Thoracic aorta (tissue), 2 donors: ENCODE measurements around the gene IGF2R. TPM values are rescaled to one million over a fixed set of nuclear protein-coding genes. Genes with fewer than 3 reads are reported as not detected.
"Not testable (repeated sequence)": the region's sequence is repeated elsewhere in the genome, so short reads cannot be mapped to it uniquely, and the experiment has no call there.

Experiments
- ATAC-seq: fragments of 150-250 bp; one replicate; pipeline ENCODE4 v1.8.0; 2017; ENCODE audit warnings: low read depth; ENCODE audit not compliant: insufficient number of reproducible peaks, low FRiP score
- DNase-seq: peaks from one replicate; pipeline ENCODE4 v3.0.0-alpha.2; 2020; ENCODE audit warnings: low spot score
- H3K27ac ChIP-seq, 2 donors: fragments of 200-600 bp; sonication (generic); 1 replicate in 1 of 2; 2 replicates in 1 of 2; pipeline ENCODE4 v1.5.1; 2016; ENCODE audit warnings: mild to moderate bottlenecking in 2 of 2, moderate library complexity in 2 of 2
- H3K27me3 ChIP-seq: fragments of 200-600 bp; sonication (generic); replicated peaks from 2 replicates; pipeline ENCODE4 v1.6.0; 2016; ENCODE audit warnings: mild to moderate bottlenecking; ENCODE audit not compliant: insufficient read depth
- H3K36me3 ChIP-seq: fragments of 200-600 bp; sonication (generic); one replicate; pipeline ENCODE4 v1.5.1; 2016
- H3K4me1 ChIP-seq, 2 donors: fragments of 200-600 bp; sonication (generic); 1 replicate in 1 of 2; 2 replicates in 1 of 2; pipeline versions ENCODE4 v1.5.1 to v1.6.0; 2016; ENCODE audit warnings: low read depth in 2 of 2, mild to moderate bottlenecking in 1 of 2; ENCODE audit not compliant: control insufficient read depth in 1 of 2
- H3K4me3 ChIP-seq: fragments of 200-600 bp; sonication (generic); 2 replicates; pipeline ENCODE4 v1.5.1; 2016; ENCODE audit warnings: mild to moderate bottlenecking
- H3K9me3 ChIP-seq: fragments of 200-600 bp; sonication (generic); 2 replicates; pipeline ENCODE4 v1.5.1; 2016
- total RNA-seq, 2 donors: library from RNA; depleted of rRNA; stranded (reverse); fragments of >200 nt; gene quantifications; one replicate each; pipeline versions ENCODE4 v1.1.0 to v1.2.3, GENCODE V29; 2016
- TF ChIP-seq, protein P1 (sequence below): fragments of 200-600 bp; sonication (generic); IDR thresholded peaks from one replicate; pipeline ENCODE4 v1.5.1; 2019; ENCODE audit warnings: antibody characterized with exemption

The IGF2R gene, protein sequence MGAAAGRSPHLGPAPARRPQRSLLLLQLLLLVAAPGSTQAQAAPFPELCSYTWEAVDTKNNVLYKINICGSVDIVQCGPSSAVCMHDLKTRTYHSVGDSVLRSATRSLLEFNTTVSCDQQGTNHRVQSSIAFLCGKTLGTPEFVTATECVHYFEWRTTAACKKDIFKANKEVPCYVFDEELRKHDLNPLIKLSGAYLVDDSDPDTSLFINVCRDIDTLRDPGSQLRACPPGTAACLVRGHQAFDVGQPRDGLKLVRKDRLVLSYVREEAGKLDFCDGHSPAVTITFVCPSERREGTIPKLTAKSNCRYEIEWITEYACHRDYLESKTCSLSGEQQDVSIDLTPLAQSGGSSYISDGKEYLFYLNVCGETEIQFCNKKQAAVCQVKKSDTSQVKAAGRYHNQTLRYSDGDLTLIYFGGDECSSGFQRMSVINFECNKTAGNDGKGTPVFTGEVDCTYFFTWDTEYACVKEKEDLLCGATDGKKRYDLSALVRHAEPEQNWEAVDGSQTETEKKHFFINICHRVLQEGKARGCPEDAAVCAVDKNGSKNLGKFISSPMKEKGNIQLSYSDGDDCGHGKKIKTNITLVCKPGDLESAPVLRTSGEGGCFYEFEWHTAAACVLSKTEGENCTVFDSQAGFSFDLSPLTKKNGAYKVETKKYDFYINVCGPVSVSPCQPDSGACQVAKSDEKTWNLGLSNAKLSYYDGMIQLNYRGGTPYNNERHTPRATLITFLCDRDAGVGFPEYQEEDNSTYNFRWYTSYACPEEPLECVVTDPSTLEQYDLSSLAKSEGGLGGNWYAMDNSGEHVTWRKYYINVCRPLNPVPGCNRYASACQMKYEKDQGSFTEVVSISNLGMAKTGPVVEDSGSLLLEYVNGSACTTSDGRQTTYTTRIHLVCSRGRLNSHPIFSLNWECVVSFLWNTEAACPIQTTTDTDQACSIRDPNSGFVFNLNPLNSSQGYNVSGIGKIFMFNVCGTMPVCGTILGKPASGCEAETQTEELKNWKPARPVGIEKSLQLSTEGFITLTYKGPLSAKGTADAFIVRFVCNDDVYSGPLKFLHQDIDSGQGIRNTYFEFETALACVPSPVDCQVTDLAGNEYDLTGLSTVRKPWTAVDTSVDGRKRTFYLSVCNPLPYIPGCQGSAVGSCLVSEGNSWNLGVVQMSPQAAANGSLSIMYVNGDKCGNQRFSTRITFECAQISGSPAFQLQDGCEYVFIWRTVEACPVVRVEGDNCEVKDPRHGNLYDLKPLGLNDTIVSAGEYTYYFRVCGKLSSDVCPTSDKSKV (N-terminal part only)
- total RNA-seq, result 10 to 100 TPM; 82.2 to 88.4 TPM

DNA sequence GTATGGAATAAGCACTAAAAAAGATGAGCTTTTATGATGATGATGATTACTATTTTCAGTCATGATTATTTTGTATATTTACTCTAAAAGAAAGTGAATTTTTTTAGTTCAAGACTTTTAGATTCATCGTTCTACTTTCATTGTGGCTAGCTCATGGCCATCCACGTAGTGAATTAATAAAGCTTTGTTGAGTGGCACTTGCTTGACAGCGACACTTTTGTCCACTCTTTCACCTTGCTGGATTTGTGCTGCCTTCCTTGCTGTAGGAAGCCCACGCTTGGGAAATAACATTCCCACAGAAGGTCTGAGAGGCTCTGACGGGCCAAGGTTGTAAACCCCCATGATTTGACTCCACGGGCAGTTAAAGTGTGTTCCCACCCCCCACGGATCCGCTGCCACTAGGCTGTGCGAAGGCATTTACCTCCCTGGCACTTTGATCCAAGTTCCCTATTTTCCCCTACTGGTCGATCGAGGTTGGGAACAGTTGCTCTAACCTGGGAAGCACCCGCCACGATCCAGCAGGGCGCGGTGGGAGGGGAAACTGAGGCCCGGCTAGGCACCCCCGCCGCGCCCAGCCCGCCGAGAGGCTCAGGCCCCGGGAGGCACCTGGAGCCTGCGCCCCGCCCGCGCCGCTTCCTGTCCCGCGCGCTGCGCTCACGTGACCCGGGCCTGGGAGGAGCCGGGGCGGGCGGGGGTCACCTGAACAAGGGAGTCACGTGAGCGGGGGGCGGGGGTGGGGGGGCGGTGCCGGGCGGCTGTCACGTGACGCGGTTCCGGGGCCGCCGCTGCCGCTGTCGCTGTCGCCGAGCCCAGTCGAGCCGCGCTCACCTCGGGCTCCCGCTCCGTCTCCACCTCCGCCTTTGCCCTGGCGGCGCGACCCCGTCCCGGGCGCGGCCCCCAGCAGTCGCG lies at the start of gene IGF2R:
IGF2R (plus strand) TSS at position 788 of the 909 bp plus-strand sequence. CDS start 165 bp downstream, outside the sequence.
- Histone ChIP-seq H3K27me3 (no peaks in the 10 kb centered on the region), H3K4me1 (peaks cover 14 to 36% of the 10 kb centered on the region in 2 donors), H3K4me3 (peak within 1 kb of the TSS; percentile 96), H3K27ac (peak within 1 kb of the TSS; percentile 80 to 85), H3K36me3 (no peaks in the 10 kb centered on the region), H3K9me3 (no peaks in the 10 kb centered on the region)
- DNase-seq (peak; percentile 85), ATAC-seq (peak; percentile 76)
- TF ChIP-seq, protein P1, sequence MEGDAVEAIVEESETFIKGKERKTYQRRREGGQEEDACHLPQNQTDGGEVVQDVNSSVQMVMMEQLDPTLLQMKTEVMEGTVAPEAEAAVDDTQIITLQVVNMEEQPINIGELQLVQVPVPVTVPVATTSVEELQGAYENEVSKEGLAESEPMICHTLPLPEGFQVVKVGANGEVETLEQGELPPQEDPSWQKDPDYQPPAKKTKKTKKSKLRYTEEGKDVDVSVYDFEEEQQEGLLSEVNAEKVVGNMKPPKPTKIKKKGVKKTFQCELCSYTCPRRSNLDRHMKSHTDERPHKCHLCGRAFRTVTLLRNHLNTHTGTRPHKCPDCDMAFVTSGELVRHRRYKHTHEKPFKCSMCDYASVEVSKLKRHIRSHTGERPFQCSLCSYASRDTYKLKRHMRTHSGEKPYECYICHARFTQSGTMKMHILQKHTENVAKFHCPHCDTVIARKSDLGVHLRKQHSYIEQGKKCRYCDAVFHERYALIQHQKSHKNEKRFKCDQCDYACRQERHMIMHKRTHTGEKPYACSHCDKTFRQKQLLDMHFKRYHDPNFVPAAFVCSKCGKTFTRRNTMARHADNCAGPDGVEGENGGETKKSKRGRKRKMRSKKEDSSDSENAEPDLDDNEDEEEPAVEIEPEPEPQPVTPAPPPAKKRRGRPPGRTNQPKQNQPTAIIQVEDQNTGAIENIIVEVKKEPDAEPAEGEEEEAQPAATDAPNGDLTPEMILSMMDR, result peak; percentile 38

DNA sequence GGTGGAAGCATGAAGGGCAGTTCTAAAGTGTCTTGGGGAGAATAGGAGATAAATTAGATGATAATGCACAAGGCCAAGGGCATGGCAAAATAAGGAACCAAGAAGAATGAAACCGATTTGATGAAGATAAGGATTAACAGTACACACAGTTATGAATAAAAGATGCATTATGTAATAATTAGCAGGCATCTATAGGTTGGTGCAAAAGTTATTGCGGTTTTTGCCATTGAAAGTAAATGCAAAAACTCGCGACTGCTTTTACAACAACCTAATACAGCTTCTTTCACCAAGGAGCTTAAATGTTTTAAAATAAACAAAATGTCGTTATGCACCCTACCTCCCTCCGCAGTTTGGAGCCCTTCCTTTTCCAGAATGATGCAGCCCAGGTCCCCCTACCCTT lies 49.1 kb upstream of the IGF2R start:
- no peak overlapping the region for H3K27ac ChIP-seq
- no peak for DNase-seq
- no peaks in the 10 kb centered on the region for H3K36me3 ChIP-seq
- no peak overlapping the region for H3K4me3 ChIP-seq
- TF ChIP-seq, protein P1, result no peak
- H3K9me3 ChIP-seq, result no peaks in the 10 kb centered on the region
- peaks cover 2% of the 10 kb centered on the region in 2 donors for H3K4me1 ChIP-seq
- no peaks in the 10 kb centered on the region for H3K27me3 ChIP-seq
- no peak for ATAC-seq

DNA sequence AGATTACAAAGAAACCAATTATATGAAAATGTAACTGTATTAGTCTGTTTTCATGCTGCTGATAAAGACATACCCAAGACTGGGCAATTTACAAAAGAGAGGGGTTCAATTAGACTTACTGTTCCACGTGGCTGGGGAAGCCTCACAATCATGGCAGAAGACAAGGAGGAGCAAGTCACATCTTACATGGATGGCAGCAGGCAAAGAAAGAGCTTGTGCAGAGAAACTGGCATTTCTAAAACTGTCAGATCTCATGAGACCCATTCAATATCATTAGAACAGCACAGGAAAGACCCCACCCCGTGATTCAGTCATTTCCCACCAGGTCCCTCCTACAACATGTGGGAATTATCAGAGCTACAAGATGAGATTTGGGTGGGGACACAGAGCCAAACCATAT lies 44.7 kb upstream of the IGF2R start:
- ATAC-seq, DNase-seq, H3K27me3 ChIP-seq, H3K9me3 ChIP-seq, H3K27ac ChIP-seq, H3K4me3 ChIP-seq, H3K36me3 ChIP-seq: not testable (repeated sequence)
- H3K4me1 ChIP-seq, result peaks cover 17 to 24% of the 10 kb centered on the region in 2 donors

DNA sequence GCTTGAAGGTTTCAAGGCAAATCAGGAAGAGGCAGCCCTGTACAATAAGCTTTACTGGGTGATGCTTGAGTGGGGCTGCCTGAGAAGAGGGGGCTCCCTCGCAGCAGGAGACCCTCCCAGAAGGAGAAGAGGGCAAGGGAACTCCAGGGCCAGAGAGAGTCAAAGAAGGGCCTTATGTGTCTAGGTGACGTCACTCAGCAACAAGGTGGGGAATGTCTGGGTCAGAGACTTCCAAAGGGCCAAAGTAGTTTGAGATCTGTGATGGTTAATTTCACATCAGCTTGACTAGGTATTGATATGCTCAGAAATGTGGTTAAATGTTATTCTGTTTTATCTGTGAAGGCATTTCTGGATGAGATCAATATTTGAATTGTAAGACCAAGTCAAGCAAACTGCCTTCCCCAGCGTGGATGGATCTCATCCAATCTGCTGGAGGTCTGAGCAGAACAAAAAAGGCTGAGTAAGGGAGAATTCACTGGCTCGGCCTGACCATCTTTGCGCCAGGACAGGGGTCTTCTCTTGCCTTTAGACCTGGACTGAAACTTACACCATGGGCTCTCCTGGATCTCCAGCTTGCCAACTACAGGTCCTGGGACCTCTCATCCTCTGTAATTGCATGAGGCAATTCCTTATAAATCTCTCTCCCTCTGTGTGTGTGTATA lies 42.2 kb upstream of the IGF2R start:
- no peaks in the 10 kb centered on the region for H3K27me3 ChIP-seq
- no peaks in the 10 kb centered on the region for H3K9me3 ChIP-seq
- DNase-seq, result no peak
- TF ChIP-seq, protein P1, result no peak
- H3K4me3 ChIP-seq, result no peak overlapping the region
- H3K36me3 ChIP-seq, result no peaks in the 10 kb centered on the region
- H3K4me1 ChIP-seq, result peaks cover 21 to 41% of the 10 kb centered on the region in 2 donors
- no peak overlapping the region for H3K27ac ChIP-seq
- ATAC-seq, result no peak
